NCI-H1930 (cell line): Measurements from ENCODE around the gene STK24.

Experiments used
- DNase-seq, 2 experiments: peaks; one replicate each; lab custom pipeline; 2025; lab: John Stamatoyannopoulos, UW

STK24 gene

DNA sequence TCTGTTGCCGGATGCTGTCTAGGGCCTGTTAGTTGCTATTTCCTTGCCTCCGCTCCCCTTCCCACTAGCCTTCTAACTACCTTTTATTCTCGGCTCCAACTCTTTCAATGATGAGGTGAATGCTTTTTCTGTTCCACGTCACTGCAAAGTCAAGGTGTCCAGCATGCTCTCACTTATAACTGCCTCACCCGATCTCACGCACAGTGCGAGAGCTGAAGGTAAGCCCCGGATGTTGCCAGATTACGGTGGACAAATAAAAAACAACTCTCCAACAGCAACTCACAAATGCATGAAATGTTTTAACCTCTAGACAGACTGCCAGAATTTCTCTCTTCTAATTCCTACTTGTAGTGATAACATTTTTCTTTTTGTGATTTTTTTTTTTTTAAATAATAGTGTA, 169.9 kb downstream of the STK24 start:
- DNase-seq, result no peak

DNA sequence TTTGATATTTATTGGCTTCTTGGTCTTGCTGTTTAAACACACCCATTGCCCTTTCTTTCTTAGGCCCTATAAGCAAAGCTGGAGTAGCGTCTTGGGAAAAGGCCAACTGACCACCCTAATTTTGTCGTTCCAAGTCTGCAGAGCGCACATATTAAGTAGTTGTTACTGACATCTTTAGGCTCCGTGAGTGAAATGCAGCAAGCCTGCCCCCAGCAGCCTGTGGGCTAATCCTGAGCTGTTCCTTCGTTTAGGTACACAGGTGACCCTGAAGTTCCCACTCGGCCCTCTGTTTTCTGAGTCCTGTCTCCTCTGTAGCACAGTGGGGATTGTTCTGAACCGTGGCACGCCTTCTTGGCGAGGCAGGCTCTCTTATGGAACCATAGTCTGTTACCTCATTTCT, 170.5 kb downstream of the STK24 start:
- DNase-seq, result no peak

DNA sequence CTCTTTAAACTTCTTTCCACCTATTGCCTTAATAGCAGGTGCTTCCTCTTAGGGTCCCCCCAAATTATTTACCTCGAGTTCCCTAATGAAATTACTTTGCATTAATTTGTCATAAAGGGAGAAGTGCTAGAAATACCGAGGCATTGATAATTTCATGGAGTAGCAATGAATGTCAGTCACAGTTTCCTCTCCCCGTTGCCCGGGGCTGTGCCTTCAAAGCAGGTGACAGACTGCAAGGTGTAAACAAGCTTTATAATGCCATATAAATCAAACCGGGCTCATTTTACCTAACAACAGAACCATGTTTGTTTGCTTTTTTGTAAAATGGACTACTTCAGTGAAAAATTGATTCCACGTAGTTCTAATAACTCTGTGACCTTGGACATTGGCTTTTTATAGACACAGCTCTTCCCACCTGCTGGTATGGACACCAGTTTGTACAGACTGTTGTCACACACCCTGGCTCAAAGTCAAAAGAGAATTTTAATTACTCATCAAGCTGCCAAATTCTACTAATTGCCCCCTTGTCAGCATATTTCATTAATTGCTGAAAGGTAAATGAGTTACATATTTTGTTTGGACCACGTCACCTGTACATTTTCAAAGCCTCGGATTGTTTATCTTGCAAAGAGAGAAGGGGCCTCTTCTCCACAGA, 171.1 kb downstream of the STK24 start:
- no peak for DNase-seq

DNA sequence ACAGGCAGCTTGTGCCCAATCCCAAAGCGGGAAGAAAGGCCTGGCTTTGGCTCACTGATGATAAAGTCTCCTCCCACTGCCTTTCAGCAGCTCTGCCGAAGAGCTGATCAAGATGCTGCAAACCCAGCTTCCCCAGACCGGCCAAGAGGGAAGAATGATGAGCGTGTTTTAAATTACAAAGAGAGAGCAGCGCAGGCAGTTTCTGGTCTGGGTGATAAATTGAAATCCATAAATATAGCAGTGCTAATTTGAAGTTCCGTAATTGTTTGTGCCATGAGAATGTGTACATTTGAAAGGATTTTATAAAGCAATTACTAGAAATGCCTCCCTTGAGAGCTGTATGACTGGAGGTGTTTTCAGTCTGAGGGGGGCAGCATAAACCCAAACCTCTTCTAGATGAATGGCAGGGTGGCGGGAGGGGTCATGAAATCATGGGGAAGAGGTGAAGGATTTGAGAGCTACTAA, 171.8 kb downstream of the STK24 start:
- DNase-seq, result peak; percentile 62 to 75

DNA sequence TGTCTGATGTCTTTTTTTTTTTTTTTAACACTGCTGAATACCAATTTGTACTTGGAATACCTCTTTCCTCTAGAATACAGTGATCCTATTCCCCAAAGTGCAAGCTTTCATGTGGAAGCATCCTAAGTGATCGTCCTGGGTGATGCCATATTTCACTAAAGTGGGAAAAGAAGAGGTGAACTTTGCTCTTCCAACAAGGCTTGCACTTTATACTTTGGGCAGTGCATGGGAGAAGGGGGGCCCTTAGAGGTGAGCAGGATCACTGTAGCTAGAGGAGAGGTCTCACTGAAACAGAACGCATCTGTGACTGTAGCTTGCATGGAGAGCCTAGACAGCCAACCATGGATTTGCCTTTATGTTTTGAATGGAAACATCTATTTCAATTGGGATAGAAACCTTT, 173.8 kb downstream of the STK24 start:
- no peak for DNase-seq

DNA sequence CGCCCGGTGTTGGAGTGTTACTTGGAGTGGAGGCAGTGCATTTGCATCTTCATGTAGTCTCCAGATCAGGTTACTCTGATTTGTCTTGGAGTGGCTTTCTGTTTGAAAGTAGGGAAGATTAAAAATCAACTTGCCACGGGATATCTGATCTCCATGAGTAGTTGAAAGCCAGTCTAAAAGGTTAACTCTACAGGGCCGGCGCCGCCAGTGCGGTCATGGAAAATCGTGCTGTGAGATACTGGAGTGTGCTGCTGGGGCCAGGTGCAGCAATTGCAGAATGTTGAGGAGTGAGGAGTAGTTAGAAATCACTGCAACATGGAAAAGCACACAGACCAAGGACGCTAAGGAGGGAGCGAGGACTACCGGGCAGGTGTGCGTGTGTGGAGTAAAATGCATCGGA, 175.0 kb downstream of the STK24 start:
- DNase-seq, result no peak

DNA sequence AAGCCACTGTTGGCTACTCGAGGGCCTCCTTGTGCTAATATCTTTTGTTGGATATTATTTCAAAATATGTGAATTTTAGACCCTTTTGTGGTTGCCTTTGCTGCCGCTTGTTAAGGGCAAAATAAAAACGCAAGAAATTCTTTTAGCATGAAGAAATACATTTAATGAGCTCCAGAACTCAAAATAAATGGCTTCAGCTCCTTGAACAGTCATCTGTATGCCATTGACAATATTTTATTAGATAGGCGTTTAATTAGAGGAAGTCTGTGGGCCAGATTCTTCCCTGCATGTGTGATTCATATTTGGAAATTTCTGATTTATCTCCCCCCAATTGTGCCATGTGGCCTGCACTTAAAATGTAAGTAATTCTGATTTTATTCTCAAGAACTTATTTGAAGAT, 177.2 kb downstream of the STK24 start:
- DNase-seq, result no peak

DNA sequence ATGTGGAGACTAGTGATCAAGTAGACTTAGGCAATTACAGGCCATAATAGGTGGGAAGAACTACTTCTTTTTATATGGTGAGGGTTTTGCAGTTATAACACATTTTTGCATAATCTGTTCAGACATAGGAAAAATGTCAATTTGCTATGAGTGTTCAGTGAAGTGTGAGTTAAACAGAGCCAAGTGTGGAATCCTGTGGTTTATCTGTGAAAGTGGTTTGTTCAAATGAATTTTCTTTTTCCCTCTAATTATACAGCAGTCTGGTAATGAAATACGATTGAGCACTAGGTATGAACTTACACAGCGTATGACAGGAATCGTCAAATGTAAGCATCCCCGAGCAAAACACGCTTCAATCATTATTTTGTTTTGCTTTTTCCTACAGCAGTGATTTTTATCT, 178.3 kb downstream of the STK24 start:
- DNase-seq, result no peak

DNA sequence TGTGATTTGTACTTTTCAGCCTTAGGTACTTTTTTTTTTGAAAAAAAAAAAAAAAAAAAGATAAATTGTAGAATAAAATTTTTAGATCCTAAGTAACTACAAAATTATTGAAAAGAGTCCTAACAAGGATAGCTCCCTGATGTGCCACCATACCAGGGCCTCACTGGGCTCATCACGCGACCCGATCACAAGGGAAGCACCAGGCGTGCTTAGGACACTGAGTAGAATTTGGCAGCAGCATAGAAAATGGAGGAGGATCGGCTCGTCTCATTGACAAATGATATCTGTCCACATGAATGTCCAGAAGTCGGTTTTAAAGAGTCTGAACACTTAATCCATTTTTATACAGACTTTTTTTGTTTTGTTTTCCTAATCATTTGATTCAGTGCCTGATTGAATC, 179.0 kb downstream of the STK24 start:
- DNase-seq, result no peak

DNA sequence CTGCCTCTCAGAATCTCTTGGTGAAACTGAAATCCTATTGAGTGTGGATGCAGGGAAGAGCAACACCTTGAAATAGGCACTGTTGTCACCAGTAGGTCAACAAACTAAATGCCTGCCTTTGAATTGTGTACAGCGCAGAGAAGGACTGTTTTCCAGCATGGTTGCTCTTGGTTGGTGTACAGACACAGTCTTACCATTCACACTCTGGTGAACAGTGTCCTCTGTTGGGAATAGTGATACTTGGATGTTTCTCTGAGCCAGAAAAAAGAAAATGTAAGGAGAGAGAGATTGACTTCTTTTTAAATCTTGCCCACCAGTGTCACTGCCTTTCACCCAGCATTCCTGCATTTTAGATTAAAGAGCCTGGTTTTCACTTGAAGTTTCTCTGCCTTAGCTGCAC, 179.7 kb downstream of the STK24 start:
- no peak for DNase-seq

DNA sequence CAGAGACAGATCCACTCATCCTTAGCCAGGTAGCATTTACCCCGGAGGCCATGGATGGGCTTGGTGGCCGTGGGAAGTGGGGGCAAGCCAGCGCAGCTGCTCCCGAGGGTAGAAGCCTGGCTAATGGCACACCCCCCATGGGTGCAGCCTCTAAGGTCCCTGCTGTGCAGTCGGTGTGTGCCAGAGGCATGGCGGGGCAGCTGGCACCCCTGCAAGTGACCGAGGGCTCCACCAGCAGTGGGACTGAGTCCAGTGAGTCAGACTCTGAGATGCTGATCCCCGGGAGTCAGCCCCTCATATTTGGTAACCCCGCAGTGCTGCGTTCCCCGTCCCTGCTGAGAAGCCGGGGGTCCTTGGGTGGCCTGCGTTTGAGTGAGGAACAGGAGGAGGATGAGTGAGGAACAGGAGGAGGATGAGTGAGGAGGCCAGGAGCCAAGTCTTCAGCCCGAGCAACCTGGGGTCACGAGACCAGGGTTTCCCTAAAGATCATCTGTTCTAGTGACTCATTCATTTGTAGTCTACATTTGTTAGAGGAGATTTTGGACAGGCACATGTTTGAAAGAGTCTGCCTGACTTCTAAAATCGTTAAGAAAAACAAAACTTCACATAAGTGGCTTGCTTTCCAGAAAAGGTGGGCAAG, 180.7 kb downstream of the STK24 start:
- DNase-seq, result no peak
